Activated T-cell treated with anti-CD3 and anti-CD28 coated beads, Interleukin-2, amount 50 U/mL, for 48 hours (primary cell): Measurements from ENCODE around the gene DLG1.

Experiments used
- DNase-seq, 2 experiments: peaks; one replicate each; pipeline ENCODE4 v3.0.0-alpha.2; 2020

DLG1 gene

GRCh38 chr3:197010556-197011351 is 287.7 kb downstream of the DLG1 start:
- no peak for DNase-seq

- DNase-seq: no peak
Observed at GRCh38 chr3:197009532-197010019, 288.8 kb downstream of the DLG1 start.

- DNase-seq: no peak
Observed at GRCh38 chr3:197008436-197009209, 289.8 kb downstream of the DLG1 start.

- DNase-seq: no peak
Observed at GRCh38 chr3:197007953-197008352, 290.5 kb downstream of the DLG1 start.

GRCh38 chr3:197007296-197007940 is 291.0 kb downstream of the DLG1 start:
- DNase-seq: no peak

GRCh38 chr3:197006860-197007259 is 291.6 kb downstream of the DLG1 start:
- DNase-seq: no peak

- DNase-seq: no peak
Observed at GRCh38 chr3:197006446-197006845, 292.0 kb downstream of the DLG1 start.

- DNase-seq: peak; percentile 62 to 66
Observed at GRCh38 chr3:197003461-197004385, 294.7 kb downstream of the DLG1 start.

- peak; percentile 83 to 87 for DNase-seq
Observed at GRCh38 chr3:197002701-197003454, 295.5 kb downstream of the DLG1 start.

- no peak for DNase-seq
Observed at GRCh38 chr3:197001972-197002700, 296.3 kb downstream of the DLG1 start.

- no peak for DNase-seq
Observed at GRCh38 chr3:197001106-197001971, 297.1 kb downstream of the DLG1 start.

- DNase-seq: no peak
Observed at GRCh38 chr3:197000211-197000610, 298.2 kb downstream of the DLG1 start.

GRCh38 chr3:196998966-196999760 is 299.2 kb downstream of the DLG1 start:
- DNase-seq: no peak

- no peak for DNase-seq
Observed at GRCh38 chr3:196997311-196997710, 301.1 kb downstream of the DLG1 start.

GRCh38 chr3:196996454-196997265 is 301.8 kb downstream of the DLG1 start:
- no peak for DNase-seq

- no peak for DNase-seq
Observed at GRCh38 chr3:196995646-196996355, 302.6 kb downstream of the DLG1 start.

GRCh38 chr3:196995027-196995426 is 303.4 kb downstream of the DLG1 start:
- DNase-seq: no peak
